H54 (cell line): ENCODE data around the gene SUGCT.
A peak's percentile ranks its signal among the peaks of the same experiment; 100 is the strongest.
"Not testable (repeated sequence)": the region's sequence is repeated elsewhere in the genome, so short reads cannot be mapped to it uniquely, and the experiment has no call there.

ENCODE experiments used
- DNase-seq: peaks from one replicate; pipeline ENCODE4 v3.0.0; 2011; ENCODE audit warnings: low spot score, mixed read lengths; ENCODE audit not compliant: insufficient read length
- FAIRE-seq: peaks from 3 replicates; lab custom pipeline; 2011; peaks lifted over from hg19 to GRCh38; lab: Jason Lieb, UNC
- POLR2A ChIP-seq: IDR thresholded peaks from 2 replicates; pipeline ENCODE4 v1.6.1; 2011; ENCODE audit warnings: low read depth, mild to moderate bottlenecking, low read length

Gene SUGCT

GRCh38 chr7:40120020-40120419 lies 14.8 kb upstream of the SUGCT start:
- DNase-seq: no peak
- no peak for FAIRE-seq
- no peak for TF ChIP-seq POLR2A

- FAIRE-seq, DNase-seq: not testable (repeated sequence)
Observed at GRCh38 chr7:40122100-40122939, 12.5 kb upstream of the SUGCT start.

DNA sequence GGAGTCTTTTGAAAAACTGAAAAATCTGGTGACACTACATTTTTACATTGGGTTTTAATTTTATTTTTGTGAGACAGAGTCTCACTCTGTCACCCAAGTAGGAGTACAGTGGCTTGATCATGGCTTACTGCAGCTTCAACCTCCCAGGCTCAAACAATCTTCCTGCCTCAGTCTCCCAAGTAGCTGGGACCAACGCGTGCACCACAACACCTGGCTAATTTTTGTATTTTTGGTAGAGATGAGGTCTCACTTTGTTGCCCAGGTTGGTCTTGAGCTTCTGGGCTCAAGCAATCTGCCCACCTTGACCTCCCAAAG lies 11.9 kb upstream of the SUGCT start:
- no peak for DNase-seq
- no peak for TF ChIP-seq POLR2A
- no peak for FAIRE-seq

- DNase-seq (no peak), FAIRE-seq (peak; percentile 75)
- TF ChIP-seq POLR2A: no peak
Observed at GRCh38 chr7:40133561-40134427, 1.0 kb upstream of the SUGCT start.

DNA sequence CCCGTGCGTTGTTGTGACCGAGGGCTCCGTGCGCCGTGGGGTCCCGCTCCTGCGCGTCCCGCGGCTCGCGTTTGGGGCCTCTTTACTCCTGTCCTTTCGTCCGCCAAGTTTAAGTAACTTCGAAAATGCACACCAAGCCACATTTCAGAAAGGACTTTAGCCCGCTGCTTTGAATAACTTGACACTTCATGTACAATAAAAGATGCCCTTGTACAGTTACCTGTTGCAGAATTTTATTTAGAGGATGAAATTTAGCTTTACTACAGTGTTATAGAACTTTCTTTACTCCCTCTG lies 459 bp downstream of the SUGCT start:
- TF ChIP-seq POLR2A: no peak
- FAIRE-seq (no peak), DNase-seq (no peak)

- TF ChIP-seq POLR2A: no peak
- FAIRE-seq: no peak
- DNase-seq: no peak
Observed at GRCh38 chr7:40137563-40137962, 2.8 kb downstream of the SUGCT start.

GRCh38 chr7:40138973-40139372 lies 4.2 kb downstream of the SUGCT start:
- DNase-seq: no peak
- no peak for TF ChIP-seq POLR2A
- FAIRE-seq: no peak

- not testable (repeated sequence) for DNase-seq, FAIRE-seq
Observed at GRCh38 chr7:40139891-40140290, 5.1 kb downstream of the SUGCT start.

GRCh38 chr7:40141916-40142315 lies 7.1 kb downstream of the SUGCT start:
- not testable (repeated sequence) for FAIRE-seq, DNase-seq

DNA sequence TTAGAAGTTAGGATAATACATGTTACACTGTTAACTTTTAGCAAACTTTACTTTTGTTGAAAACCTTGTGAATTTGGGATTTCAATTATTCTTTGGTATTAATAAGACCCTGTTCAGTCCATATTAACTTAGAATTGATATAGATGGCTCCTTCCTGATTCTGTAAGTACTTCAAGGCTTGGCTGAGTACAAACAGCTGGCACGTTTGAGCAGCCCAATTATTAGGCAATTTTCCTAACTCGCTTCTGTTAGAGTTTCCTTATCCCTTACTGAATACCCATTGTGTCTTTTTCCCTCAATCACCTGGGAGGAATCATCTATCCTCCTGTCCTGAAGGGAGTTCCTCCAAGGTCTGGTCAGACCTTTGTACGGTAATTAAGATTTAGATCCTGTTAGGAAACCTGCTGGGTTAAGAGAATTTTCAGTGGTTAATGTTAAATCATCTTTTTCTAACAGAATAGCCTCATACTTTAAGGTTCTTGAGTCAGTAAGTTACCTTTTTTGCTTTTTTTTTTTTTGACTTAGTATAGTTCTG lies 10.9 kb downstream of the SUGCT start:
- FAIRE-seq, DNase-seq: not testable (repeated sequence)

DNA sequence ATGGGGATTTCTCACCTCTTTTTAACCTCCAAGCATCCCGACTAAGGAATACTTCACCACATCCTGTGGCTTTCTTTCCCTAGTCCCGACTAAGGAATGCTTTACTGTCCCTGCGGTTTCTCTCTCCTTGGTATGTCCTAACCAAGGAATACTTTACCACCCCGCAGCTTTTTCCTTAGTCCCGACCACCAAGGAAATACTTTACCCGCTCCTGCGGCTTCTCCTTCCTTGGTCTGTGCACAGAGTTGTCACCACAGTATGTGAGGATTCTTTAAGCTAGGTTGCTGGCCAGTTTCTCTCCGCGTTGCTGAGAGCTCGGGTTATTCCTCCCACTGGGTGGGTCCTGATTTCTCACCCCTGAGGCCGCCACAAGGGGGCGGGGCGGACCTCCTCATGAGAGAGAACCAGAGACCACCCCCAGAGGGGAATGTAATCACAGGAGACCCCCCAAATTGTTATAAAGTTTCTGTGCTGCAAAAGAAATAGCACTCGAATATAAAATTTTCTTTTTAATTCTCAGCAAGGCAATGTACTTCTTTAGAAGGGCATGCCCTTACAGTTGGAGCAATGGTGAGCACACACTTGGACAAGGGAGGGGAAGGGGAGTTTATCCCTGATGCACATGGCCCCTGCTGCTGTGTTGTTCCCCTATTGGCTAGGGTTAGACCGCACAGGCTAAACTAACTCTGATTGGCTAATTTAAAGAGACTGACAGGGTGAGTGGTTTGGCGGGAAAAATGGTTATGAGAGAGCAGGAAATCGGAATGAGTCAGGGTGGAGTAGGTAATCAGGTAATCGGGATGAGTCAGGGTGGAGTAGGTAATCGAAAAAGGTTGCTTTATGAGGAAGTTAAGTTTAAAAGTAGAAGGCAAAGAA lies 12.8 kb downstream of the SUGCT start:
- FAIRE-seq (no peak), DNase-seq (no peak)
- no peak for TF ChIP-seq POLR2A

GRCh38 chr7:40148247-40148580 lies 13.4 kb downstream of the SUGCT start:
- not testable (repeated sequence) for DNase-seq, FAIRE-seq

GRCh38 chr7:40148671-40149070 lies 13.9 kb downstream of the SUGCT start:
- DNase-seq: no peak
- FAIRE-seq: no peak
- TF ChIP-seq POLR2A: no peak

- FAIRE-seq (no peak), DNase-seq (no peak)
- TF ChIP-seq POLR2A: no peak
Observed at GRCh38 chr7:40151504-40151903, 16.7 kb downstream of the SUGCT start.

DNA sequence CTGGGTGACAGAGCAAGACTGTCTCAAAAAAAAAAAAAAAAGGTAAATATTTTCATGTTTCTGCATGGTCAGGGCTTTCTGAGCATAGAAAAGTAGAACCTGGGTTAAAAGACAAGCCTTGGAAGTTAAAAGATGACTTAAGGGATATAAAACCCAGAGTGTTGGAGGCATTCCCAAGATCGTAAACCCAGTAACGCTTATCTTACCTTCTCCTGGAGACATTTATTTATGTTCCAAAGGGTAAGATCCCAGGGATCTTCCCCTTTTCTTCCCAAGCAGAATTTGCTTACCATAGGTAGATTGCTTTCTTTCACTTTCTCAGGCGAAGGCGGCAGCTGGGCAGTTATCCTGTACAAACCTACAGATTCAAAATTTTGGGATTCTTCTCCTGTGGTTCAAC lies 22.2 kb downstream of the SUGCT start:
- no peak for TF ChIP-seq POLR2A
- DNase-seq: no peak
- no peak for FAIRE-seq
